Neural cell (in vitro differentiated cells): ENCODE measurements around the gene ADAD2. TPM values are rescaled to one million over a fixed set of nuclear protein-coding genes. Genes with fewer than 3 reads are reported as not detected.

ENCODE experiments used
- H2AFZ ChIP-seq: fragments of 200-600, 300-800 bp; sonication (generic), shearing (Covaris generic); 2 replicates; pipeline ENCODE4 v1.6.0; 2014; ENCODE audit warnings: low read depth, mild to moderate bottlenecking, antibody characterized with exemption, low read length, moderate library complexity
- H3F3A ChIP-seq: fragments of 200-600 bp; shearing (Covaris generic); 2 replicates; pipeline ENCODE4 v1.6.1; 2016; ENCODE audit warnings: mild to moderate bottlenecking, moderate library complexity, mixed read lengths, antibody characterized with exemption, low read length; ENCODE audit not compliant: insufficient read depth, poor library complexity, severe bottlenecking
- H3K27ac ChIP-seq: fragments of 200-600, 300-800 bp; sonication (generic), shearing (Covaris generic); 2 replicates; pipeline ENCODE4 v1.5.1; 2014; ENCODE audit warnings: mild to moderate bottlenecking, low read length, moderate library complexity
- H3K27me3 ChIP-seq: fragments of 300-800, 200-600 bp; sonication (generic), shearing (Covaris generic); 2 replicates; pipeline ENCODE4 v1.6.0; 2014; ENCODE audit warnings: mild to moderate bottlenecking, low read depth, low read length, moderate library complexity; ENCODE audit not compliant: insufficient read depth
- H3K36me3 ChIP-seq: fragments of 300-800, 200-600 bp; sonication (generic), shearing (Covaris generic); 2 replicates; pipeline ENCODE4 v1.5.1; 2014; ENCODE audit warnings: mild to moderate bottlenecking, antibody characterized with exemption, low read length, moderate library complexity; ENCODE audit not compliant: insufficient read depth
- H3K4me2 ChIP-seq: fragments of 300-800, 200-600 bp; sonication (generic), shearing (Covaris generic); 2 replicates; pipeline ENCODE4 v1.6.0; 2014; ENCODE audit warnings: mild to moderate bottlenecking, low read length
- H3K4me3 ChIP-seq: fragments of 300-800, 200-600 bp; sonication (generic), shearing (Covaris generic); 2 replicates; pipeline ENCODE4 v1.5.1; 2014; ENCODE audit warnings: mild to moderate bottlenecking, low read length, moderate library complexity
- H3K79me2 ChIP-seq: fragments of 200-600 bp; shearing (Covaris generic); replicated peaks from 2 replicates; pipeline ENCODE4 v1.6.0; 2014; ENCODE audit warnings: mild to moderate bottlenecking, low read length, moderate library complexity; ENCODE audit not compliant: insufficient read depth
- H3K9ac ChIP-seq: fragments of 300-800, 200-600 bp; sonication (generic), shearing (Covaris generic); 2 replicates; pipeline ENCODE4 v1.6.1; 2016; ENCODE audit warnings: mild to moderate bottlenecking, low read length, mixed read lengths
- H3K9me2 ChIP-seq: fragments of 200-600 bp; shearing (Covaris generic); 2 replicates; pipeline ENCODE4 v1.6.1; 2016; ENCODE audit warnings: mild to moderate bottlenecking, low read length, mixed read lengths; ENCODE audit not compliant: insufficient read depth
- H3K9me3 ChIP-seq: fragments of 200-600, 300-800 bp; sonication (generic), shearing (Covaris generic); 2 replicates; pipeline ENCODE4 v1.6.1; 2016; ENCODE audit warnings: mild to moderate bottlenecking, mixed run types, low read length, moderate library complexity, mixed read lengths
- H4K20me1 ChIP-seq: fragments of 200-600 bp; shearing (Covaris generic); 2 replicates; pipeline ENCODE4 v1.6.1; 2016; ENCODE audit warnings: mild to moderate bottlenecking, mixed run types; ENCODE audit not compliant: insufficient read depth
- EP300 ChIP-seq: fragments of 450-650 bp; conservative IDR thresholded peaks from 2 replicates; pipeline ENCODE4 v1.6.1; 2014; ENCODE audit warnings: antibody characterized with exemption, mild to moderate bottlenecking, moderate library complexity; ENCODE audit not compliant: poor library complexity, severe bottlenecking
- EZH2 ChIP-seq: fragments of 200-600, 300-800 bp; shearing (Covaris generic), sonication (generic); IDR thresholded peaks from 2 replicates; pipeline ENCODE4 v1.6.1; 2014; ENCODE audit warnings: antibody characterized with exemption, low read length, borderline replicate concordance, mild to moderate bottlenecking; ENCODE audit not compliant: insufficient read depth, poor library complexity, severe bottlenecking
- MXI1 ChIP-seq: fragments of 450-650 bp; conservative IDR thresholded peaks from 2 replicates; pipeline ENCODE4 v1.6.1; 2014; ENCODE audit warnings: antibody characterized with exemption, mild to moderate bottlenecking; ENCODE audit not compliant: poor library complexity, severe bottlenecking
- POLR2AphosphoS5 ChIP-seq: IDR thresholded peaks from 2 replicates; pipeline ENCODE4 v1.6.1; 2012
- RAD21 ChIP-seq: fragments of 450-650 bp; conservative IDR thresholded peaks from 2 replicates; pipeline ENCODE4 v1.6.1; 2014; ENCODE audit warnings: antibody characterized with exemption, mild to moderate bottlenecking, moderate library complexity
- SMC3 ChIP-seq: fragments of 450-650 bp; conservative IDR thresholded peaks from 2 replicates; pipeline ENCODE4 v1.6.1; 2014; ENCODE audit warnings: antibody characterized with exemption, mild to moderate bottlenecking, moderate library complexity; ENCODE audit not compliant: poor library complexity
- TAF1 ChIP-seq: IDR thresholded peaks from 2 replicates; pipeline ENCODE4 v1.6.1; 2012; ENCODE audit warnings: low read depth
- polyA plus RNA-seq: library from polyadenylated mRNA; depleted of rRNA; stranded (reverse); fragments of >200 nt; gene quantifications from 2 replicates; pipeline ENCODE4 v1.2.3, GENCODE V29; 2014
- TF ChIP-seq, protein P1 (sequence below): fragments of 450-650 bp; IDR thresholded peaks from 2 replicates; pipeline ENCODE4 v1.5.1; 2014; ENCODE audit warnings: antibody characterized with exemption, mild to moderate bottlenecking, moderate library complexity; ENCODE audit not compliant: poor library complexity, severe bottlenecking
- TF ChIP-seq, protein P2 (sequence below): IDR thresholded peaks from 2 replicates; pipeline ENCODE4 v1.6.1; 2012; ENCODE audit warnings: borderline replicate concordance

ADAD2 gene
- polyA plus RNA-seq, 1 donor from 2014 or later = not detected

DNA sequence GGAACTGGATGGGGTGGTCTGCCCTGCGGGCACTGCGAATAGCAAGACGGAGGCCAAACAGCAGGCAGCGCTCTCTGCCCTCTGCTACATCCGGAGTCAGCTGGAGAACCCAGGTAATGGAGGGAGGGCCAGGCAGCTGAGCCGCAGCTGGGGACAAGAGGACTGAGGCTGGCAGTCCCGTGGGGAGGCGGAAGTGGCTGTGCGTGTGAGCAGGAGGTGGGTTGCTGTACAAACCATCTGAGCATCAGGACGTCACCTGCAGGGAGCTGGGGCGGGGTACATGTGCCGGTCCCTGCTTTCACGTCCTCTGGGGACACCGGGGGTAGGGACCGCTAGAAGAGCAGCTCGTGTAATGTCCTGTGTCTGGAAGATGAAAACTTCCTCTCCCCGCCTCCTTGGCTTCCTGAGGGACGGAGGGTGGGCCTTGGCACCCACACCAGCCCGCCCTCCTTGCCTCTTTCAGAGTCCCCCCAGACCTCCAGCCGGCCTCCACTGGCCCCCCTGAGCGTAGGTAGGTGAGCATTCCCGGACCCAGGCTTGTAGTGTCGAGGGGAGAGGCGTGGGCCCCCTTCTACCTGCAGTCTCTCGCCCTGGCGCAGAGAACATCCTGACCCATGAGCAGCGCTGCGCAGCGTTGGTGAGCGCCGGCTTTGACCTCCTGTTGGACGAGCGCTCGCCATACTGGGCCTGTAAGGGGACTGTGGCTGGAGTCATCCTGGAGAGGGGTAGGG is 3.7 kb downstream of the ADAD2 start:
- H4K20me1 ChIP-seq = no peaks in the 10 kb centered on the region
- H3K4me3 ChIP-seq = no peak overlapping the region
- H3K27me3 ChIP-seq = no peaks in the 10 kb centered on the region
- H3K27ac ChIP-seq = no peak overlapping the region
- H3K79me2 ChIP-seq = no peaks in the 10 kb centered on the region
- TF ChIP-seq, protein P1, sequence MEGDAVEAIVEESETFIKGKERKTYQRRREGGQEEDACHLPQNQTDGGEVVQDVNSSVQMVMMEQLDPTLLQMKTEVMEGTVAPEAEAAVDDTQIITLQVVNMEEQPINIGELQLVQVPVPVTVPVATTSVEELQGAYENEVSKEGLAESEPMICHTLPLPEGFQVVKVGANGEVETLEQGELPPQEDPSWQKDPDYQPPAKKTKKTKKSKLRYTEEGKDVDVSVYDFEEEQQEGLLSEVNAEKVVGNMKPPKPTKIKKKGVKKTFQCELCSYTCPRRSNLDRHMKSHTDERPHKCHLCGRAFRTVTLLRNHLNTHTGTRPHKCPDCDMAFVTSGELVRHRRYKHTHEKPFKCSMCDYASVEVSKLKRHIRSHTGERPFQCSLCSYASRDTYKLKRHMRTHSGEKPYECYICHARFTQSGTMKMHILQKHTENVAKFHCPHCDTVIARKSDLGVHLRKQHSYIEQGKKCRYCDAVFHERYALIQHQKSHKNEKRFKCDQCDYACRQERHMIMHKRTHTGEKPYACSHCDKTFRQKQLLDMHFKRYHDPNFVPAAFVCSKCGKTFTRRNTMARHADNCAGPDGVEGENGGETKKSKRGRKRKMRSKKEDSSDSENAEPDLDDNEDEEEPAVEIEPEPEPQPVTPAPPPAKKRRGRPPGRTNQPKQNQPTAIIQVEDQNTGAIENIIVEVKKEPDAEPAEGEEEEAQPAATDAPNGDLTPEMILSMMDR = no peak
- TF ChIP-seq EZH2 = no peak
- TF ChIP-seq TAF1 = no peak
- TF ChIP-seq RAD21 = no peak
- TF ChIP-seq SMC3 = no peak
- no peak for TF ChIP-seq MXI1
- TF ChIP-seq EP300 = no peak
- TF ChIP-seq, protein P2, sequence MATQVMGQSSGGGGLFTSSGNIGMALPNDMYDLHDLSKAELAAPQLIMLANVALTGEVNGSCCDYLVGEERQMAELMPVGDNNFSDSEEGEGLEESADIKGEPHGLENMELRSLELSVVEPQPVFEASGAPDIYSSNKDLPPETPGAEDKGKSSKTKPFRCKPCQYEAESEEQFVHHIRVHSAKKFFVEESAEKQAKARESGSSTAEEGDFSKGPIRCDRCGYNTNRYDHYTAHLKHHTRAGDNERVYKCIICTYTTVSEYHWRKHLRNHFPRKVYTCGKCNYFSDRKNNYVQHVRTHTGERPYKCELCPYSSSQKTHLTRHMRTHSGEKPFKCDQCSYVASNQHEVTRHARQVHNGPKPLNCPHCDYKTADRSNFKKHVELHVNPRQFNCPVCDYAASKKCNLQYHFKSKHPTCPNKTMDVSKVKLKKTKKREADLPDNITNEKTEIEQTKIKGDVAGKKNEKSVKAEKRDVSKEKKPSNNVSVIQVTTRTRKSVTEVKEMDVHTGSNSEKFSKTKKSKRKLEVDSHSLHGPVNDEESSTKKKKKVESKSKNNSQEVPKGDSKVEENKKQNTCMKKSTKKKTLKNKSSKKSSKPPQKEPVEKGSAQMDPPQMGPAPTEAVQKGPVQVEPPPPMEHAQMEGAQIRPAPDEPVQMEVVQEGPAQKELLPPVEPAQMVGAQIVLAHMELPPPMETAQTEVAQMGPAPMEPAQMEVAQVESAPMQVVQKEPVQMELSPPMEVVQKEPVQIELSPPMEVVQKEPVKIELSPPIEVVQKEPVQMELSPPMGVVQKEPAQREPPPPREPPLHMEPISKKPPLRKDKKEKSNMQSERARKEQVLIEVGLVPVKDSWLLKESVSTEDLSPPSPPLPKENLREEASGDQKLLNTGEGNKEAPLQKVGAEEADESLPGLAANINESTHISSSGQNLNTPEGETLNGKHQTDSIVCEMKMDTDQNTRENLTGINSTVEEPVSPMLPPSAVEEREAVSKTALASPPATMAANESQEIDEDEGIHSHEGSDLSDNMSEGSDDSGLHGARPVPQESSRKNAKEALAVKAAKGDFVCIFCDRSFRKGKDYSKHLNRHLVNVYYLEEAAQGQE = no peak
- no peak for TF ChIP-seq POLR2AphosphoS5
- H3K9me2 ChIP-seq = no peaks in the 10 kb centered on the region
- no peaks in the 10 kb centered on the region for H3F3A ChIP-seq
- no peak overlapping the region for H3K4me2 ChIP-seq
- H2AFZ ChIP-seq = no peak overlapping the region
- H3K36me3 ChIP-seq = no peaks in the 10 kb centered on the region
- H3K9me3 ChIP-seq = no peaks in the 10 kb centered on the region
- H3K9ac ChIP-seq = no peak overlapping the region

DNA sequence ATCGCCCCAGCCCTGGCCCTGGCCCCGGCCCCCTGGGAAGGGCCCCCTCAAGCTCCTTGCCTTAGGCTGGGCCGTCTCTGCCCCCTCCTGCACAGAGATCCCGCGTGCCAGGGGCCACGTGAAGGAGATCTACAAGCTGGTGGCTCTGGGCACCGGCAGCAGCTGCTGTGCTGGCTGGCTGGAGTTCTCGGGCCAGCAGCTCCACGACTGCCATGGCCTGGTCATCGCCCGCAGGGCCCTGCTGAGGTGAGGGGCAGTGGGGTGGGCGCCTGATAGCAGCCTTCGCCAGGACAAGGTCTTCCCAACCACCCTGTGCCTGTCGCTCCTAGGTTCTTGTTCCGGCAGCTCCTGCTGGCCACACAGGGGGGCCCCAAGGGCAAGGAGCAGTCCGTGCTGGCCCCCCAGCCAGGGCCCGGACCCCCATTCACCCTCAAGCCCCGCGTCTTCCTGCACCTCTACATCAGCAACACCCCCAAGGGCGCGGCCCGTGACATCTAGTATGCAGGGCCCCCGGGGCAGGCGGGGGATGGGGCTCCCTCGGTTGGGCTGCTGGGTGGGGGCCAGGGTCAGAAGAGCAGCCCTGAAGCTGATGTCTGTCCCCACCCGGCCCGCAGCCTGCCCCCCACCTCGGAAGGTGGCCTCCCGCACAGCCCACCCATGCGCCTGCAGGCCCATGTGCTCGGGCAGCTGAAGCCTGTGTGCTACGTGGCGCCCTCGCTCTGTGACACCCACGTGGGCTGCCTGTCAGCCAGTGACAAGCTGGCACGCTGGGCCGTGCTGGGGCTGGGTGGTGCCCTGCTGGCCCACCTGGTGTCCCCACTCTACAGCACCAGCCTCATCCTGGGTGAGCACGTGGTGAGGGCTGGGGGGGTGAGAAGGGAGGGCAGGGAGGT is 4.5 kb downstream of the ADAD2 start:
- Histone ChIP-seq H3K9ac (no peak overlapping the region), H3K4me2 (no peak overlapping the region), H3K79me2 (no peaks in the 10 kb centered on the region), H3F3A (no peaks in the 10 kb centered on the region), H4K20me1 (no peaks in the 10 kb centered on the region), H3K36me3 (no peaks in the 10 kb centered on the region), H3K27ac (no peak overlapping the region), H2AFZ (no peak overlapping the region), H3K9me3 (no peaks in the 10 kb centered on the region), H3K9me2 (no peaks in the 10 kb centered on the region), H3K27me3 (no peaks in the 10 kb centered on the region), H3K4me3 (no peak overlapping the region)
- TF ChIP-seq TAF1 = no peak
- TF ChIP-seq, protein P2 = no peak
- no peak for TF ChIP-seq EP300
- TF ChIP-seq POLR2AphosphoS5 = no peak
- no peak for TF ChIP-seq EZH2
- TF ChIP-seq MXI1 = no peak
- TF ChIP-seq, protein P1 = no peak
- TF ChIP-seq SMC3 = no peak
- no peak for TF ChIP-seq RAD21
